Measurements from ENCODE around the gene SNX1. TPM values are rescaled to one million over a fixed set of nuclear protein-coding genes. Genes with fewer than 3 reads are reported as not detected.

Gene SNX1
- polyA plus RNA-seq, 1 donor (not counting 4 experiments of a cell fraction or from before 2014, with no cell fraction given), result 90.2 TPM

DNA sequence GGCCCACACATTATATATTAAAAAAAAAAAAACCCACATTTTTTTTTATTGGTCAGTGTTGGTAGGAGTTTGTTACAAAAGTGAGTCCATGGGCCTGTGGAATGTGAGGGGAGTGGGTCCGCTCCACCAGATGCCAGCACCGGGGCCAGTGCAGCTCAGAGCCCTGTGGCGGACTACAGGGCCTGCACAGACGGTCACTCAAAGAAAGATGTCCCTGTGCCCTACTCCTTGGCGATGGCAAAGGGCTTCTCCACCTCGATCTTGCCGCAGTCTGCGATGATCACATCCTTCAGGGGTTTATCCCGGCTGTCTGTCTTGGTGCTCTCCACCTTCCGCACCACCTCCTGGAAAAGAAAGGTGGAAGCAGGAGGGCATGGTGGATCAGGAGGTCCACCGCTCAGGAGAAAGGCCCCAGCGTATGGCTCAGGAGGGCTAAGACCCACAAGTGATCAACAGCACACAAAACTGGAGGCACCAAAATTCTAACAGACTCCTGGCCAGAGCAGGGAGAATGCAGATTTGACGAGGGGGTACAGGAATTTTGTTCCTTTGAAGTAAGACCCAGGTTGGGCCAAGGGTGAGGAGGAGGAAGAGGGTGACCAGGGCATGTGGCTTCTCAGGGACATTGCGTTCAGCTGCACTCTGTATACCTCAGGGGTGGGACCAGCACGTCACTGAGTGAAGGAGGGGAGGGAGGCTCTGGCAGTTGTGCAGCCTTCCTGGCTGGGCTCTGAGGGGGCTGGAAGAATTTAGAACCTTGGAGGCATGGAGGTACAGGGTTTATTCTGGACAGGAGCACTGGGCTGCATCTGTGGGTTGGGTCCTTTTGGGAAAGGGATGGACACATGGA lies 60.2 kb downstream of the SNX1 start:
- no peak overlapping the region for H2AFZ ChIP-seq (ENCODE audit: control insufficient read depth, low read length)
- H3K4me3 ChIP-seq (ENCODE audit: control insufficient read depth in 2 of 3, extremely low read depth in 1 of 3, insufficient read depth in 2 of 3, low read depth in 1 of 3, low read length in 3 of 3), result no peak overlapping the region
- peaks cover 44 to 50% of the 10 kb centered on the region in 2 experiments for H3K36me3 ChIP-seq (ENCODE audit: control insufficient read depth in 2 of 2, extremely low read depth in 1 of 2, insufficient read depth in 2 of 2, low read length in 2 of 2)
- no peaks in the 10 kb centered on the region for H3K9me3 ChIP-seq (ENCODE audit: control insufficient read depth, low read depth, low read length)
- FAIRE-seq, result no peak
- DNase-seq (ENCODE audit: low read depth, low spot score), result no peak
- H3K27ac ChIP-seq (ENCODE audit: control insufficient read depth, insufficient read depth, low read length), result no peak overlapping the region
- H3K4me1 ChIP-seq (ENCODE audit: control insufficient read depth, extremely low read depth, insufficient read depth, low read length), result peaks cover 12% of the 10 kb centered on the region
- no peak for TF ChIP-seq CTCF (optimal IDR thresholded peaks at IDR 0.05 in 1 of 3, IDR thresholded peaks at IDR 0.05 in 1 of 3, conservative IDR thresholded peaks at IDR 0.05 in 1 of 3; ENCODE audit: extremely low read depth in 1 of 3, insufficient read depth in 2 of 3, low read length in 3 of 3)
- no peak for TF ChIP-seq EZH2 (IDR thresholded peaks at IDR 0.05; ENCODE audit: low read length)
- H3K9ac ChIP-seq (ENCODE audit: control insufficient read depth, extremely low read depth, insufficient read depth, low read length), result no peak overlapping the region
- H3K79me2 ChIP-seq (ENCODE audit: control insufficient read depth, insufficient read depth, low read length), result peaks cover 25% of the 10 kb centered on the region
- H4K20me1 ChIP-seq (ENCODE audit: control insufficient read depth, extremely low read depth, insufficient read depth, low read length), result peaks cover 17% of the 10 kb centered on the region
- no peak overlapping the region for H3K4me2 ChIP-seq (ENCODE audit: control insufficient read depth, extremely low read depth, insufficient read depth, low read depth, low read length)
- H3K9me1 ChIP-seq (ENCODE audit: control insufficient read depth, extremely low read depth, insufficient read depth, low read length), result peaks cover 2% of the 10 kb centered on the region
- peaks cover 15% of the 10 kb centered on the region for H3K27me3 ChIP-seq (ENCODE audit: control insufficient read depth, extremely low read depth, insufficient read depth, low read length)
- dilution Hi-C loops (cut with MboI; ENCODE audit: extremely low pct_ligation_motif_present, low sequenced_read_pairs), result no loop called here

- no peak overlapping the region for H3K4me2 ChIP-seq (ENCODE audit: control insufficient read depth, extremely low read depth, insufficient read depth, low read depth, low read length)
- dilution Hi-C loops (cut with MboI; ENCODE audit: extremely low pct_ligation_motif_present, low sequenced_read_pairs), result no loop called here
- peaks cover 32% of the 10 kb centered on the region for H3K79me2 ChIP-seq (ENCODE audit: control insufficient read depth, insufficient read depth, low read length)
- no peak overlapping the region for H2AFZ ChIP-seq (ENCODE audit: control insufficient read depth, low read length)
- peaks cover 2% of the 10 kb centered on the region for H3K9me1 ChIP-seq (ENCODE audit: control insufficient read depth, extremely low read depth, insufficient read depth, low read length)
- no peak for TF ChIP-seq EZH2 (IDR thresholded peaks at IDR 0.05; ENCODE audit: low read length)
- TF ChIP-seq CTCF (optimal IDR thresholded peaks at IDR 0.05 in 1 of 3, IDR thresholded peaks at IDR 0.05 in 1 of 3, conservative IDR thresholded peaks at IDR 0.05 in 1 of 3; ENCODE audit: extremely low read depth in 1 of 3, insufficient read depth in 2 of 3, low read length in 3 of 3), result no peak
- H4K20me1 ChIP-seq (ENCODE audit: control insufficient read depth, extremely low read depth, insufficient read depth, low read length), result peaks cover 17% of the 10 kb centered on the region
- H3K27me3 ChIP-seq (ENCODE audit: control insufficient read depth, extremely low read depth, insufficient read depth, low read length), result peaks cover 12% of the 10 kb centered on the region
- H3K36me3 ChIP-seq (ENCODE audit: control insufficient read depth in 2 of 2, extremely low read depth in 1 of 2, insufficient read depth in 2 of 2, low read length in 2 of 2), result peaks cover 45 to 53% of the 10 kb centered on the region in 2 experiments
- H3K9me3 ChIP-seq (ENCODE audit: control insufficient read depth, low read depth, low read length), result no peaks in the 10 kb centered on the region
- no peak overlapping the region for H3K9ac ChIP-seq (ENCODE audit: control insufficient read depth, extremely low read depth, insufficient read depth, low read length)
- no peak for FAIRE-seq
- no peak for DNase-seq (ENCODE audit: low read depth, low spot score)
- H3K27ac ChIP-seq (ENCODE audit: control insufficient read depth, insufficient read depth, low read length), result no peak overlapping the region
- peaks cover 17% of the 10 kb centered on the region for H3K4me1 ChIP-seq (ENCODE audit: control insufficient read depth, extremely low read depth, insufficient read depth, low read length)
- no peak overlapping the region for H3K4me3 ChIP-seq (ENCODE audit: control insufficient read depth in 2 of 3, extremely low read depth in 1 of 3, insufficient read depth in 2 of 3, low read depth in 1 of 3, low read length in 3 of 3)
Observed at GRCh38 chr15:64156652-64157331, 61.0 kb downstream of the SNX1 start.

Measured in keratinocyte (primary cell).